Activated B cell treated with CpG ODN at 0.5 μM for 24 hours (primary cell): ENCODE data around the gene GOLGA8N. TPM values are rescaled to one million over a fixed set of nuclear protein-coding genes. Genes with fewer than 3 reads are reported as not detected.

Source experiments
- ATAC-seq: fragments of 200-7000 bp; cut with Tn5 transposase; one replicate; pipeline ENCODE4 v1.10.0; 2021; ENCODE audit warnings: low read depth, mild to moderate bottlenecking, moderate library complexity
- CTCF ChIA-PET: fragments of 350-600 bp; sonication (Branson Sonifier 250); formaldehyde crosslinking; loops from one replicate; lab custom pipeline; 2021; ENCODE audit warnings: antibody characterized with exemption; lab: Charles Lee
- POLR2A ChIA-PET: fragments of 350-600 bp; sonication (Branson Sonifier 250); formaldehyde crosslinking; loops from one replicate; lab custom pipeline; 2021; ENCODE audit warnings: antibody characterized with exemption; lab: Charles Lee
- DNase-seq: peaks from one replicate; pipeline ENCODE4 v3.0.0; 2022
- H3K27ac Mint-ChIP-seq: one replicate; pipeline ENCODE4 v1.8.0; 2020; ENCODE audit warnings: mixed read lengths
- H3K27me3 Mint-ChIP-seq: one replicate; pipeline ENCODE4 v1.8.0; 2021; ENCODE audit warnings: mixed read lengths
- H3K36me3 Mint-ChIP-seq: one replicate; pipeline ENCODE4 v1.8.0; 2021; ENCODE audit warnings: low read depth, mixed read lengths
- H3K4me1 Mint-ChIP-seq: one replicate; pipeline ENCODE4 v1.8.0; 2021; ENCODE audit warnings: mixed read lengths
- H3K4me3 Mint-ChIP-seq: one replicate; pipeline ENCODE4 v1.8.0; 2020; ENCODE audit warnings: mild to moderate bottlenecking, mixed read lengths
- H3K9me3 Mint-ChIP-seq: one replicate; pipeline ENCODE4 v1.8.0; 2020; ENCODE audit warnings: mixed read lengths
- CTCF ChIP-seq: fragments of 200-600 bp; IDR thresholded peaks from one replicate; pipeline ENCODE4 v1.8.0; 2022; ENCODE audit warnings: antibody characterized with exemption, mild to moderate bottlenecking
- intact Hi-C: fragments of 100-400 bp; cut with micrococcal nuclease; formaldehyde crosslinking; loops from one replicate; pipeline ENCODE4 v1.15.1; 2024
- total RNA-seq: library from RNA; stranded (reverse); gene quantifications from 2 replicates; pipeline ENCODE4 v1.2.3, GENCODE V29; 2022

Gene GOLGA8N
- total RNA-seq, 1 donor from 2014 or later = 5.6 TPM

- no peaks in the 10 kb centered on the region for H3K27me3 Mint-ChIP-seq
- H3K4me1 Mint-ChIP-seq = no peaks in the 10 kb centered on the region
- H3K36me3 Mint-ChIP-seq = no peaks in the 10 kb centered on the region
- no peak overlapping the region for H3K4me3 Mint-ChIP-seq
- POLR2A ChIA-PET = no interaction called here
- CTCF ChIA-PET = interaction anchor here (1.1 kb wide), 1 partner anchor 284 kb away, joined by 3 read pairs; no protein-coding TSS in a partner anchor
- ATAC-seq = no peak
- H3K9me3 Mint-ChIP-seq = no peaks in the 10 kb centered on the region
- intact Hi-C loops = no loop called here
- DNase-seq = no peak
- no peak for TF ChIP-seq CTCF
- no peak overlapping the region for H3K27ac Mint-ChIP-seq
Measured at GRCh38 chr15:32652178-32652577, 58.9 kb downstream of the GOLGA8N start.

- H3K9me3 Mint-ChIP-seq = no peaks in the 10 kb centered on the region
- intact Hi-C loops = no loop called here
- no peak for DNase-seq
- H3K27ac Mint-ChIP-seq = no peak overlapping the region
- H3K4me3 Mint-ChIP-seq = no peak overlapping the region
- ChIA-PET POLR2A (interaction anchor here (0.5 kb wide), 1 partner anchor 252 kb away, joined by 9 read pairs; no protein-coding TSS in a partner anchor), CTCF (interaction anchor here (1.2 to 2.1 kb wide), 2 partner anchors 300 to 338 kb away, joined by 3 to 6 read pairs; no protein-coding TSS in a partner anchor)
- no peaks in the 10 kb centered on the region for H3K27me3 Mint-ChIP-seq
- TF ChIP-seq CTCF = no peak
- H3K4me1 Mint-ChIP-seq = no peaks in the 10 kb centered on the region
- no peak for ATAC-seq
- H3K36me3 Mint-ChIP-seq = no peaks in the 10 kb centered on the region
Measured at GRCh38 chr15:32656091-32656490, 62.8 kb downstream of the GOLGA8N start.

GRCh38 chr15:32656496-32656895 lies 63.2 kb downstream of the GOLGA8N start:
- no peak for ATAC-seq
- POLR2A ChIA-PET = interaction anchor here (0.5 kb wide), 1 partner anchor 252 kb away, joined by 9 read pairs; no protein-coding TSS in a partner anchor
- no peaks in the 10 kb centered on the region for H3K27me3 Mint-ChIP-seq

More at GRCh38 chr15:32656496-32656895, 63.2 kb downstream of the GOLGA8N start:
- DNase-seq = no peak
- intact Hi-C loops = no loop called here
- Mint-ChIP-seq H3K27ac (no peak overlapping the region), H3K4me3 (no peak overlapping the region), H3K9me3 (no peaks in the 10 kb centered on the region), H3K36me3 (no peaks in the 10 kb centered on the region), H3K4me1 (no peaks in the 10 kb centered on the region)
- CTCF ChIA-PET = interaction anchor here (1.2 to 2.1 kb wide), 2 partner anchors 300 to 338 kb away, joined by 3 to 6 read pairs; no protein-coding TSS in a partner anchor
- no peak for TF ChIP-seq CTCF

Other genes starting within 250 kb of the GOLGA8N start
- gene GOLGA8K, start 190.2 kb upstream of the GOLGA8N start, total RNA-seq = 0.33 and 0.93 TPM in 2 replicates
- 0.89 and 1.2 TPM in 2 replicates for gene GOLGA8O, start 137.8 kb upstream of the GOLGA8N start, total RNA-seq
- 5.3 and 7.5 TPM in 2 replicates for gene ARHGAP11A, start 22.0 kb downstream of the GOLGA8N start, total RNA-seq
- 0.27 TPM in 1 of 2 replicates, not detected in the other for gene SCG5, start 48.3 kb downstream of the GOLGA8N start, total RNA-seq
- gene GREM1, start 124.5 kb downstream of the GOLGA8N start, total RNA-seq = not detected in 2 replicates